ENCODE results near the gene PPP2R2D.

The PPP2R2D gene

GRCh38 chr10:131968949-131969348 lies 68.1 kb downstream of the PPP2R2D start:
- Histone ChIP-seq H3F3A (ENCODE audit: low read depth) (no peaks in the 10 kb centered on the region), H3K9ac (ENCODE audit: low read depth, low read length, poor library complexity, severe bottlenecking) (no peak overlapping the region), H3K4me1 (ENCODE audit: insufficient read depth, low read length, poor library complexity, severe bottlenecking) (peaks cover 20% of the 10 kb centered on the region), H3K79me2 (ENCODE audit: insufficient read depth, low read length) (no peaks in the 10 kb centered on the region), H3K27me3 (ENCODE audit: insufficient read depth, low read length, poor library complexity, severe bottlenecking) (no peaks in the 10 kb centered on the region), H4K20me1 (ENCODE audit: insufficient read depth, low read length, poor library complexity, severe bottlenecking) (no peaks in the 10 kb centered on the region), H3K4me2 (ENCODE audit: low read depth, low read length, poor library complexity, severe bottlenecking) (no peak overlapping the region), H3K9me3 (ENCODE audit: insufficient read depth, low read depth, low read length) (no peaks in the 10 kb centered on the region), H3K4me3 (ENCODE audit: low read length, poor library complexity, severe bottlenecking) (no peak overlapping the region), H3K36me3 (ENCODE audit: insufficient read depth, low read length) (no peaks in the 10 kb centered on the region), H2AFZ (ENCODE audit: low read length) (no peak overlapping the region), H3K9me2 (replicated peaks; ENCODE audit: low read depth, low read length) (no peaks in the 10 kb centered on the region)
- TF ChIP-seq EZH2phosphoT487 (IDR thresholded peaks at IDR 0.05; ENCODE audit: borderline replicate concordance) (no peak), CTCF (conservative IDR thresholded peaks at IDR 0.05; ENCODE audit: low read length) (no peak)

- TF ChIP-seq CTCF (conservative IDR thresholded peaks at IDR 0.05; ENCODE audit: low read length) (no peak), EZH2phosphoT487 (IDR thresholded peaks at IDR 0.05; ENCODE audit: borderline replicate concordance) (no peak)
- H3K9me3 ChIP-seq (ENCODE audit: insufficient read depth, low read depth, low read length): no peaks in the 10 kb centered on the region
- H3K9me2 ChIP-seq (replicated peaks; ENCODE audit: low read depth, low read length): no peaks in the 10 kb centered on the region
- no peak overlapping the region for H2AFZ ChIP-seq (ENCODE audit: low read length)
- H3K9ac ChIP-seq (ENCODE audit: low read depth, low read length, poor library complexity, severe bottlenecking): no peak overlapping the region
- H4K20me1 ChIP-seq (ENCODE audit: insufficient read depth, low read length, poor library complexity, severe bottlenecking): no peaks in the 10 kb centered on the region
- no peaks in the 10 kb centered on the region for H3F3A ChIP-seq (ENCODE audit: low read depth)
- H3K79me2 ChIP-seq (ENCODE audit: insufficient read depth, low read length): no peaks in the 10 kb centered on the region
- no peaks in the 10 kb centered on the region for H3K27me3 ChIP-seq (ENCODE audit: insufficient read depth, low read length, poor library complexity, severe bottlenecking)
- H3K4me2 ChIP-seq (ENCODE audit: low read depth, low read length, poor library complexity, severe bottlenecking): no peak overlapping the region
- H3K4me3 ChIP-seq (ENCODE audit: low read length, poor library complexity, severe bottlenecking): no peak overlapping the region
- peaks cover 20% of the 10 kb centered on the region for H3K4me1 ChIP-seq (ENCODE audit: insufficient read depth, low read length, poor library complexity, severe bottlenecking)
- H3K36me3 ChIP-seq (ENCODE audit: insufficient read depth, low read length): no peaks in the 10 kb centered on the region
Measured at GRCh38 chr10:131970946-131971345, 70.1 kb downstream of the PPP2R2D start.

GRCh38 chr10:131971591-131971990 lies 70.8 kb downstream of the PPP2R2D start:
- no peaks in the 10 kb centered on the region for H3K27me3 ChIP-seq (ENCODE audit: insufficient read depth, low read length, poor library complexity, severe bottlenecking)
- no peaks in the 10 kb centered on the region for H3K36me3 ChIP-seq (ENCODE audit: insufficient read depth, low read length)
- H3K9me3 ChIP-seq (ENCODE audit: insufficient read depth, low read depth, low read length): no peaks in the 10 kb centered on the region
- H3K9me2 ChIP-seq (replicated peaks; ENCODE audit: low read depth, low read length): no peaks in the 10 kb centered on the region
- H3K9ac ChIP-seq (ENCODE audit: low read depth, low read length, poor library complexity, severe bottlenecking): no peak overlapping the region
- H3K79me2 ChIP-seq (ENCODE audit: insufficient read depth, low read length): no peaks in the 10 kb centered on the region
- H3K4me2 ChIP-seq (ENCODE audit: low read depth, low read length, poor library complexity, severe bottlenecking): no peak overlapping the region
- H4K20me1 ChIP-seq (ENCODE audit: insufficient read depth, low read length, poor library complexity, severe bottlenecking): no peaks in the 10 kb centered on the region
- no peak overlapping the region for H2AFZ ChIP-seq (ENCODE audit: low read length)
- H3F3A ChIP-seq (ENCODE audit: low read depth): no peaks in the 10 kb centered on the region
- TF ChIP-seq CTCF (conservative IDR thresholded peaks at IDR 0.05; ENCODE audit: low read length) (no peak), EZH2phosphoT487 (IDR thresholded peaks at IDR 0.05; ENCODE audit: borderline replicate concordance) (no peak)
- peaks cover 20% of the 10 kb centered on the region for H3K4me1 ChIP-seq (ENCODE audit: insufficient read depth, low read length, poor library complexity, severe bottlenecking)
- no peak overlapping the region for H3K4me3 ChIP-seq (ENCODE audit: low read length, poor library complexity, severe bottlenecking)
